Tibial artery (tissue), 4 donors: ENCODE measurements around the gene ZBTB7A.

Source experiments
- DNase-seq, 2 donors: peaks; one replicate each; pipeline ENCODE4 v3.0.0-alpha.2; 2019
- H3K27ac ChIP-seq, 2 donors: fragments of 200-600 bp; sonication (generic) in 1 of 2; 1 replicate in 1 of 2; 2 replicates in 1 of 2; pipeline ENCODE4 v1.5.1; 2018 to 2019; ENCODE audit warnings: mild to moderate bottlenecking in 1 of 2
- H3K27me3 ChIP-seq, 2 donors: fragments of 200-600 bp; sonication (generic) in 1 of 2; one replicate each; pipeline versions ENCODE4 v1.5.1 to v1.6.0; 2016 to 2019
- H3K36me3 ChIP-seq, 3 donors: fragments of 200-600 bp; sonication (generic) in 2 of 3; one replicate each; pipeline ENCODE4 v1.5.1; 2016 to 2019; ENCODE audit warnings: mild to moderate bottlenecking in 2 of 3
- H3K4me1 ChIP-seq, 4 donors: fragments of 200-600 bp; sonication (generic) in 2 of 4; 1 replicate in 3 of 4; 2 replicates in 1 of 4; pipeline ENCODE4 v1.5.1; 2016 to 2019
- H3K4me3 ChIP-seq, 2 donors: fragments of 200-600 bp; sonication (generic) in 1 of 2; 1 replicate in 1 of 2; 2 replicates in 1 of 2; pipeline ENCODE4 v1.5.1; 2018 to 2019; ENCODE audit warnings: mild to moderate bottlenecking in 2 of 2
- H3K9me3 ChIP-seq, 3 donors: fragments of 200-600 bp; sonication (generic) in 1 of 3; one replicate each; pipeline ENCODE4 v1.5.1; 2016 to 2019
- intact Hi-C: fragments of 100-400 bp; cut with DNase I; formaldehyde crosslinking; loops from one replicate; pipeline ENCODE4 v1.15.0; 2023; ENCODE audit warnings: low total_unique reads
- TF ChIP-seq, protein P1 (sequence below), 2 experiments: fragments of 200-600 bp in 1 of 2; fragments of 450-650 bp in 1 of 2; IDR thresholded peaks; one replicate each; pipeline ENCODE4 v1.5.1; 2017 to 2019; ENCODE audit warnings: antibody characterized with exemption in 2 of 2, mild to moderate bottlenecking in 1 of 2, moderate library complexity in 1 of 2

Gene ZBTB7A

GRCh38 chr19:4069331-4069959 is 2.7 kb upstream of the ZBTB7A start:
- intact Hi-C loops: no loop called here
- no peak for DNase-seq
- no peak overlapping the region for H3K27ac ChIP-seq
- TF ChIP-seq, protein P1, sequence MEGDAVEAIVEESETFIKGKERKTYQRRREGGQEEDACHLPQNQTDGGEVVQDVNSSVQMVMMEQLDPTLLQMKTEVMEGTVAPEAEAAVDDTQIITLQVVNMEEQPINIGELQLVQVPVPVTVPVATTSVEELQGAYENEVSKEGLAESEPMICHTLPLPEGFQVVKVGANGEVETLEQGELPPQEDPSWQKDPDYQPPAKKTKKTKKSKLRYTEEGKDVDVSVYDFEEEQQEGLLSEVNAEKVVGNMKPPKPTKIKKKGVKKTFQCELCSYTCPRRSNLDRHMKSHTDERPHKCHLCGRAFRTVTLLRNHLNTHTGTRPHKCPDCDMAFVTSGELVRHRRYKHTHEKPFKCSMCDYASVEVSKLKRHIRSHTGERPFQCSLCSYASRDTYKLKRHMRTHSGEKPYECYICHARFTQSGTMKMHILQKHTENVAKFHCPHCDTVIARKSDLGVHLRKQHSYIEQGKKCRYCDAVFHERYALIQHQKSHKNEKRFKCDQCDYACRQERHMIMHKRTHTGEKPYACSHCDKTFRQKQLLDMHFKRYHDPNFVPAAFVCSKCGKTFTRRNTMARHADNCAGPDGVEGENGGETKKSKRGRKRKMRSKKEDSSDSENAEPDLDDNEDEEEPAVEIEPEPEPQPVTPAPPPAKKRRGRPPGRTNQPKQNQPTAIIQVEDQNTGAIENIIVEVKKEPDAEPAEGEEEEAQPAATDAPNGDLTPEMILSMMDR (IDR thresholded peaks at IDR 0.05): no peak
- H3K27me3 ChIP-seq: no peaks in the 10 kb centered on the region
- peaks cover 0 to 13% (median 8%) of the 10 kb centered on the region in 4 donors for H3K4me1 ChIP-seq
- no peak overlapping the region for H3K4me3 ChIP-seq
- H3K9me3 ChIP-seq: no peaks in the 10 kb centered on the region
- no peaks in the 10 kb centered on the region for H3K36me3 ChIP-seq

GRCh38 chr19:4068047-4068966 is 1.6 kb upstream of the ZBTB7A start:
- TF ChIP-seq, protein P1 (IDR thresholded peaks at IDR 0.05): no peak
- H3K9me3 ChIP-seq: no peaks in the 10 kb centered on the region
- peaks cover 0 to 3% (median 0%) of the 10 kb centered on the region in 3 donors for H3K36me3 ChIP-seq
- intact Hi-C loops: no loop called here
- no peaks in the 10 kb centered on the region for H3K27me3 ChIP-seq
- DNase-seq: no peak
- peak overlapping the region; percentile 94 to 98 for H3K4me3 ChIP-seq
- peaks cover 0 to 23% (median 17%) of the 10 kb centered on the region in 4 donors for H3K4me1 ChIP-seq
- H3K27ac ChIP-seq: peak overlapping the region; percentile 89 to 91

DNA sequence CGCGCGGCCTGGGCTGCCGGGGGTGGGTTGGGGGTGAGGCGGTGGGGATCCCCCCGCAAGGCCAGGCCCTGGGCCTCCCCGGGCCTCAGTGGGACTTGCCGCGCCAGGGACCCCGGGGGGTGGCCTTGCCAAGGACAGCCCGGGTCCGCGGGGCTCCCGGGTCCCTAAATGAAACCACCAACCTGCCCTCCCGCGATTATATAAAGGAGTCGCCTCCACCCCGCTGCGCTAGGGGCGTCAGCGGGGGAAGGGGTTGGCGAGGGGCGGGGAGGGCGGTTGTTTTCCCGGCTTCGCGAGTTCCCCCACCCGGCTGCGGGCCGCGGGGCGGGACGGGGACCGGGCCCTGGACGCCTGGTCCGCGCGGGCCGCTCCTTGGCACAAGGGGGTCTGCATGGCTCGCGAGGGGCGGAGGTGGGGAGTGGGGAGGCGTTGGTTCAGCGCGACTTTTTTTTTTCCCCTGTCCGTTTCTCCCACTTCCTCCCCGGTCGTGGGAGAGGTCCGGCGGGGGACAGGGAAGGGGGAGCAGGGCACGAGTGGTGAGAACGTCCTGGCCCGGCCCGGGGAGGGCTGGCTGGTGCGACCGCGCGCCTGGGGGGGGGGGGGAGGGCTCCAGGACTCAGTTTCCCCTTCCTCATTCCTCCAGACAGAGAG is 822 bp upstream of the ZBTB7A start:
- H3K36me3 ChIP-seq: peaks cover 0 to 10% (median 0%) of the 10 kb centered on the region in 3 donors
- TF ChIP-seq, protein P1 (IDR thresholded peaks at IDR 0.05): no peak
- peak overlapping the region; percentile 89 to 91 for H3K27ac ChIP-seq
- no peaks in the 10 kb centered on the region for H3K9me3 ChIP-seq
- no peak for DNase-seq
- peak overlapping the region; percentile 94 to 98 for H3K4me3 ChIP-seq
- H3K27me3 ChIP-seq: no peaks in the 10 kb centered on the region
- peaks cover 0 to 31% (median 25%) of the 10 kb centered on the region in 4 donors for H3K4me1 ChIP-seq
- intact Hi-C loops: no loop called here

DNA sequence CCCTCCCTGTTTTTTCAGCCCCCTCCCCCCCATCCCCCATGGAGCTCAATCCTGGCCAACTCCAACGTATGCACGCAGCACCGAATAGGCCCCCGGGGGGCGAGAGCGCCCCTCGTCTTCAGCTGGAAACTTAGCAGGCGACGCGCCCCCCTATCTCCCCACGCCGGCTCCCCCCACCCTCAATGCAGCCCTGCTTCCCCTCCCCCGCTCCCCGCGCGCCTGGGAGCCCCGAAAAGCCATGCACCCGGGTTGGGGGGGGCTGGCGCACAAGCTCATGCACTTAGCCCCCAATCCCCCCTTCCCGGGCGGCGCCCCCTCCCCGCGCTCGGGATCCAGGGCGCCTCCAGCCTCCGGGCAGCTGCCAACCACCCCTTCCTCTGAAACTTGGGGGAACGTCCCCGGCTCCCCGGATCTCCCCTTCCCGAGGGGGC is 508 bp downstream of the ZBTB7A start:
- Histone ChIP-seq H3K4me3 (peak overlapping the region; percentile 94 to 98), H3K27ac (peak overlapping the region; percentile 89 to 91), H3K9me3 (no peaks in the 10 kb centered on the region), H3K27me3 (no peaks in the 10 kb centered on the region), H3K4me1 (peaks cover 4 to 44% (median 38%) of the 10 kb centered on the region in 4 donors), H3K36me3 (peaks cover 0 to 10% (median 0%) of the 10 kb centered on the region in 3 donors)
- TF ChIP-seq, protein P1 (IDR thresholded peaks at IDR 0.05): no peak
- peak; percentile 53 to 84 for DNase-seq
- intact Hi-C loops: no loop called here

- Histone ChIP-seq H3K27me3 (no peaks in the 10 kb centered on the region), H3K9me3 (no peaks in the 10 kb centered on the region), H3K27ac (peak overlapping the region; percentile 99), H3K4me1 (peaks cover 6 to 50% (median 43%) of the 10 kb centered on the region in 4 donors), H3K4me3 (peak overlapping the region; percentile 94 to 98), H3K36me3 (peaks cover 0 to 10% (median 0%) of the 10 kb centered on the region in 3 donors)
- TF ChIP-seq, protein P1 (IDR thresholded peaks at IDR 0.05): no peak
- peak; percentile 92 to 99 for DNase-seq
- intact Hi-C loops: no loop called here
These were observed 1.1 kb downstream of the ZBTB7A start for GRCh38 chr19:4065430-4066175.
